Measurements from ENCODE around the gene RABAC1.
A peak's percentile ranks its signal among the peaks of the same experiment; 100 is the strongest.
"Not testable (repeated sequence)": the region's sequence is repeated elsewhere in the genome, so short reads cannot be mapped to it uniquely, and the experiment has no call there.

The RABAC1 gene

DNA sequence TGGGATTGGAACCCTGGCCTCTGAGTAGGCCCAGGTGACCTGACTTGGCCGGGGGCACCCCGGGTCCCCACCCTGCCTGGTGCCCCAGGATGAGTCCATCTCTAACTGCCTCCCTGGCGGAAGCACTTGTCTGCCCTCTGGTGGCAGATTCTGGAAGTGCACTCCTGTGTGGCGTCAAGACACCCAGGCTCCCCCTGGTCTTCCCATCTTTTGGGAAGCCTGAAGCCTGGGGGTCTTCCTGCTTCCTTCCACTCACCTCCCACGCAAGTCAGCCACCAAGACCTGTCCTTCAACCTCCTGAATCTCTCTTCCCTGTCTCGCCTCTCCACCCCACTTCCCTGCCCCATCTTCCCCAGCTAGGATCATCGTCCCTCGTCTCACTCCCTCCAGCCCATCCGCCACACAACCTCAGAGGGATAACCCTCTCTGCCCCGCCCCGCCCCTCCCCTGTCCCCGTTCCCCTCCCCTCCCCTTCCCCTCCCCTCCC lies 7.4 kb downstream of the RABAC1 start:
- peak; percentile 75 for DNase-seq

DNA sequence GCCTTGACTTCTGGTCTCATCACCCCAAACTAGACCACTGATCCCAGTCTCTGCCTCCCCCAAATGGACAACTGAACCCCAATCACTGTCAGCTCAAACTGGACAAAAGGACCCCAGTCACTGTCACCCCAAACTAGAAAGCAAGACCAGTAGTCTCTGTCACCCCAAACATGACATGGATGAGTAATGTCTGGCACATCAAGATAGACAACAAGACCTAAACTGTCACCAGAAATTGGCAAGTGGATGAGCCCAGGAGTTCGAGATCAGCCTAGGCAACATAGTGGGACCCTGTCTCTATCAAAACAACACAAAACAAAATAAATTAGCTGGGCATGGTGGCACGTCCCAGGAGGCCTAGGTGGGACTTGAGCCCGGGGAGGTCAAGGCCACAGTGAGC lies 12.0 kb downstream of the RABAC1 start:
- DNase-seq: no peak

DNA sequence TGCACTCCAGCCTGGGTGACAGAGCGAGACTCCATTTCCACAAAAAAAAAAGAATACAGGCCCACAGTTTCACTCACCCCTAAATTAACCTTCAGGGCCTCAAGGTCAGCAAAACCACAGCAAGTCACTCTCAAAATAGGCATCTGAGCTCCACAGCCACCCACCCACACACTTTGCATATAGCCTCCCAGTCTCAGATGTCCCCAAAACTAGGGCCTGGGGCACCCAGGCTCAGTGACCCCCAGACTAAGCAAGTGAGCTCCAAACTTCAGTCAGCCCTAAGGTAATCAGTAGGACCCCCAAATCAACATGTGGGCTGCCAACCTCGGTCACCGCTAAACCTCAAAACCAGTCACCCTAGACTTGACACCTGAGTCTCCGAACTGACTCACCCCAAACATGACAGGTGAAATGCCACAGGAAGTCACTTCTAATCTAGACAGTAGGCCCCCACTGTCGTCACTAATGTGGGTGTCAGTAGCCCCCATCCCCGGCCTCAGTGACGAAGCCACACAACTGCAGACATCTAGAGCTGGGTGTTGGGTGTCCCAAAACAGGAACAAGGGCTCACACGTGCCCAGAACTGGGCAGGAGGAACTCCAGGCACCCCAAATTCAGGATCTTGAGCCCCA lies 13.9 kb downstream of the RABAC1 start:
- DNase-seq: no peak

DNA sequence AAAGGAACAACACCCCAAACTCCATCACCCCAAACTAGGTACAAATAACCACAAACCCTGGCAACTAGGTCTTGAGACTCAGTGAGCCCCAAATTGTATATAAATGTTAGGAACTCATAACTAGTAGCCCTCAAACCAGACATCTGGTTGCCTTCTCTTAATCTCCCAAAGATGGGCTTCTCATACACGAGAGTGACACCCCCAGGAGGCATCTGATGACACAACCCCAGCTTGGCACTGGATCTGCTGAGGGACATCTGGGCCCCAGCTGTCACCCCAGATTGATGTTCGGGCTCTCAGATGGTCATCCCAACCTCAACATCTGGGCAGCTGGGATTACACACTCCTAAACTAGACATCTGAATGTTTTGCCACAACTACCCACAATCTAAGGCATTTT lies 14.8 kb downstream of the RABAC1 start:
- no peak for DNase-seq

DNA sequence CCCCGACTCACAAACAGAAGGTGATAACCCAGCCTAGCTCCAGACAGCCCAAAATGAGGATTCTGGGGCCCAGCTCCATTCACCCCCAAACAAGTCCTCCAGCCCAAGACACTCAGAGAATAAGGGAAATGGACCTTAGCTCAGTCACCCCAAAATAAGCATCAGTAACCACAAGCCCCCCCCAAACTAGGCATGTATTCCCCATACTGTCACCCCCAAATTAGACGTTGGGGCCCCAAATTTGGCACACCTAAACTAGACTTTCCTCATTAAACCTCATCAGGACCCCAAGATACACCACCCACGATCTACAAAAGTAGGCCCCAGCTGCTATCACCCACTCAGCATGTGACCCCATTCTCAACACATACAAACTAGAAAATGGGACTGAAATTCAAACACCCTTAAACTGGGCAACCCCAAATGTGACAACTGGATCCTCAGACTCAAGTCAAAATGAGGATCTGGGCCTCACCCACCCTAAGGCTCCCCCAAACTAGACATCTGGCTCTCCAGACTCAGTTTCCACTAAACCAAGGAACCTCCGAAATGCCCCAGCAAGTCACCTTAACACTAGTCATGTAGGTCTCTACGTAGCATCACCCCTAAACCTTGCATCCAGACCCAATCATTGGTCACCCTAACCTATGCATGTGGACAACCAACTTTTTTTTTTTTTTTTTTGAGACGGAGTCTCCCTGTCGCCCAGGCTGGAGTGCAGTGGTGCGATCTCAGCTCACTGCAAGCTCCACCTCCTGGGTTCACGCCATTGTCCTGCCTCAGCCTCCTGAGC lies 17.5 kb downstream of the RABAC1 start:
- DNase-seq: no peak

DNA sequence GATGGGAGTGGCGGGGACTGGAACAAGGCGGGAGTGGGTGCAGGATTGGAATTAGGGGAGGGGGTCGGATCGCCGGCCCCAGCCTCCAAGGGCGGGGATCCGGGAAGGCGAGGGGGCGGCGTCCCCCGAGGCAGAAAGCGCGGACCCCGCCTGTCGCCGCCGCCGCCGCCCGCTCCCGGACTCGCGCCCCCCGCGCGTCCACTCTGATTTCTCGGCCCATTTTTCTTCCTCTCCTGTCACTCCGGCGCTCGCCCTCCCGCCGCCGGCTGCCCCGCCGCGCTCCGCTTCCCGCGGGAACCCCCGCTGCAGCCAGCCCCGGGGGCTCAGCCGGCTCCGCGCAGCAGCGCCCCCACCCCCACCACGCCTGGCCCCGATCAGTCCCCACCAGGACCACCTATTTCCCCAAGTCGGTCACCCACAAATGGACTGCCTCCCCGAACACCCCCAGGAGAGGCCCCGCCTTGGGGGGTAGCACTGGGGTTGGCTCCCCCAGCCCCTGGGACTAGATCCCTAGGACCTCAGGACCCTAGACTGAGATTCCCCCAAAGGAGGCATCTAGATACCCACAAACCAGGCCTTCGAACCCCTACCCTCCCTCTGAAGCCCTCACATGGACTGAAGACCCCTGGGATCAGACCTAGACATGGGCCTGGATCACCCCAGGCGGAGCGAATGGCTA lies 18.3 kb downstream of the RABAC1 start:
- DNase-seq: peak; percentile 60

DNA sequence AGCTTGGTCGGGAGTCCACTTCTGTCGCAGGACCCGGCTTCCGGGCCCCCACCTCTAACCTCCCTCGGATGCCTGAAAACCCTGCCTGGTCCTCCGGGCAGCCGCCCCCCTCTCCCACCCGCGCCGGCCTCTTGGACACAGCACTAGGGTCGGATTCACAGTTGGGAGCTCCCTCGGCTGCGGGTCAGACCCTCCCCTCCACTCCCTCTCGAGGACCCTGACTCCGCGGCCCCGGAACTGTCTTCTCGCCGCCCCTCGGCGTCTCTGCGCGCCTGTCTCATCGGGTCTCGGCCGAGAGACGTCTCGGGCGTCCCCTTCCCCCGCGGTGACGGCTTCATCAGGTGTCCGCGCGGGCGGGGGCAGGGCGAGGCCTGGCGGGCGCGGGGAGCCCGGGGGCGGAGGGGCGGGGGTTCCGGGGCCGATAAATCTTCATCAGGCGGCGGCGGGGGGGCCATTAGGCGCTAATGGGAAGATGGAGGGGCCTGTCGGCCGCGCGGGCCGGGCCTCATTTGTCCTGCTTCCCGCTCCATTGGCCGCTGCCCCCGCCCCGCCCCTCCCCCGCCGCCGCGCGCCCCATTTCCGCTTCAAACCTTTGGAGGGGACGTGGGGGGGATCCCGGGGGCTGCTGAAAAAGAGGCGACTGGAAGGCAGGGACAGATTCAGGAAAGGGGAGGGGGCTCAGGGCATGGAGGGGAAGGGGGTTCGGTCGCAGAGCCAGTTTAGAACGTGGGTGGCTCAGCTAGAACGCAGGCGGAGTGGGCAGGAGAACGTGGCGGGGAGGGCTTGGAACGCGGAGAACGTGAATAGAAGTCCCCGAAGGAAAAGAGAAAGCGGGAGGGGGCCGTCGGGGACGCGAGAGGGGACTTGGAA lies 19.0 kb downstream of the RABAC1 start:
- peak; percentile 77 for DNase-seq

DNA sequence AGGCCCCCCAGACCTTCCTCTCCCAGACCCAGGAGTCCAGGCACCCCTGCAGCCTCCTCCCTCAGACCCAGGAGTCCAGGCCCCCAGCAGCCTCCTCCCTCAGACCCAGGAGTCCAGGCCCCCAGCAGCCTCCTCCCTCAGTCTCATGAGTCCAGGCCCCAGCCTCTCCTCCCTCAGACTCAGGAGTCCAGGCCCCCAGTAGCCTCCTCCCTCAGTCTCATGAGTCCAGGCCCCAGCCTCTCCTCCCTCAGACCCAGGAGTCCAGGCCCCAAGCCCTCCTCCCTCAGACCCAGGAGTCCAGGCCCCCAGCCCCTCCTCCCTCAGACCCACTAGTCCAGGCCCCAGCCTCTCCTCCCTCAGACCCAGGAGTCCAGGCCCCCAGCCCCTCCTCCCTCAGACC lies 19.9 kb downstream of the RABAC1 start:
- not testable (repeated sequence) for DNase-seq

DNA sequence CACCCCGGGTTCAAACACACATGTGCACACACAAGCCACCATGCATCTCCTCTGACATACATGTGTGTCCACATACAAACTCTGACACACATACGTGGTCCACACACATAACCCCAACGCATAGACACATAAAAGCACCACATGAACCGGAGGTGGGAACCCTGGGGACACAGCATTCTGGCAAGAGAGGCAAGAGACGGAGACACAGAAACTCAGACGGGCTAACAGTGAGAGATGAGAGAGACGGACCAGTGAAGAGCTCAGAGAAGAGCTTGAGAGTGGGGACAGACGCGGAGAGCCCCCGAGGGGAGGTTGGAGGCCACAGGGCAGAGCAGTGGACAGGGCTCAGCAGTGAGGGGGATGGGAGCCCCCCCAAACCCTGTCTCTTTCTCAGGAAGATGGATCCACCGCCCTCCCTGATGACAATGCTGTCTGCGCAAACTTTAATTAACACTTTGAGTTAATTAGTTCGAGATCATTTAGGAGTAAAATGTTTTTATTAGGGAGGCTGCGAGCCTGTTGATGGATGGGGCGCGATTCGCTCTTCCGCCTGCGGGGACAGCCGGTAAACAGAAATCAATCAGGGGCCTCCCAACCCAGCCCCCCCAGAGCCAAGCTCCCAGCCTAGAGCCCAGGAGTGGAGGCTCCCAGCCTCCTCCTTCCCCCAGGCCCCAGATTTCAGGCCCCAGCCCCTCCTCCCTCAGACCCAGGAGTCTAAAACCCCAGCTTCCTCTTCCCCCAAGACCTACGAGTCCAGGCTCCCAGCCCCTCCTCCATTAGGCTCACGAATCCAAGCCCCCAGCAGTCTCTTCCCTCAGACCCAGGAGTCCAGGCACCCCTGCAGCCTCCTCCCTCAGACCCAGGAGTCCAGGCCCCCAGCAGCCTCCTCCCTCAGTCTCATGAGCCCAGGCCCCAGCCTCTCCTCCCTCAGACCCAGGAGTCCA lies 21.3 kb downstream of the RABAC1 start:
- no peak for DNase-seq

DNA sequence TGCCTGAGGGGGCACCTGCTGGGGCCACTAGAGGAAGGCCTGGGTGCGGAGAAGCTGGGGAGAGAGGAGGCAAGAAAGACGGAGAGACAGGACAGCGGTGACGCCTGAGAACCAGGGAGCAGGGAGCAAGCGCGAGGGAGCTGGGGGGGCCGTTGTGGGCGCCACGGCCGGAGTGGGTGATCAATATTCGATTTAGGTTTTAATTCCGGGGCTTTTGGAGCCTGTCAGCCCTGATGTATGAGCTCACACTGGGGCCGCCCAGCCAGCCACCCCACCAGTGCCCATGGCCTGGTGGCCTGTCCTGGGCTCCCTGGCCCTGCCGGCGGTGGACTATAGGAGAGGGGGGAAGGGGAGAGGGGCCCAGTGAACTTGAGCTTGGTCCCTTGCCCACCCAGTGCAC lies 22.2 kb downstream of the RABAC1 start:
- no peak for DNase-seq

DNA sequence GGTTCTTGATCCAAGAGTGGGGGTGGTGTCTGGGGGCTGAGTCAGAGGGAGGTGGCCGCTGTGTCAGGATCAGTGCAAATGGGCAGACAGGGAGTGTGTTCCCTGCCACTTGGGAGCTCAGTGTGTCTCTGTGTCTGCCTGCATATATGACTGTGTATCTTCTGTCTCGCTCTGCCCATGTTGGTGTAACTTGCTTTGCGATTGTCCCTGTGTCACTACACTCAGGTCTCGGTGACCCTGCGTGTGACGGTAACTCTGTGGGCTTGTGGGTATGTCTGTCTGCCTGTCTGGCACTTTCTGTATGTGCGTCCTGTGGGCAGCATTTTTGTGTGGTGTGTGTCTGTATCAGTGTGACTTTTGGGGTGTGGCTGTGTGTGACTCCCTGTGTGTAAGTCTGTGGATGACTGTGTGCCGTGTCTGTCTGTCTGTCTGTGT lies 22.7 kb downstream of the RABAC1 start:
- DNase-seq: no peak

DNA sequence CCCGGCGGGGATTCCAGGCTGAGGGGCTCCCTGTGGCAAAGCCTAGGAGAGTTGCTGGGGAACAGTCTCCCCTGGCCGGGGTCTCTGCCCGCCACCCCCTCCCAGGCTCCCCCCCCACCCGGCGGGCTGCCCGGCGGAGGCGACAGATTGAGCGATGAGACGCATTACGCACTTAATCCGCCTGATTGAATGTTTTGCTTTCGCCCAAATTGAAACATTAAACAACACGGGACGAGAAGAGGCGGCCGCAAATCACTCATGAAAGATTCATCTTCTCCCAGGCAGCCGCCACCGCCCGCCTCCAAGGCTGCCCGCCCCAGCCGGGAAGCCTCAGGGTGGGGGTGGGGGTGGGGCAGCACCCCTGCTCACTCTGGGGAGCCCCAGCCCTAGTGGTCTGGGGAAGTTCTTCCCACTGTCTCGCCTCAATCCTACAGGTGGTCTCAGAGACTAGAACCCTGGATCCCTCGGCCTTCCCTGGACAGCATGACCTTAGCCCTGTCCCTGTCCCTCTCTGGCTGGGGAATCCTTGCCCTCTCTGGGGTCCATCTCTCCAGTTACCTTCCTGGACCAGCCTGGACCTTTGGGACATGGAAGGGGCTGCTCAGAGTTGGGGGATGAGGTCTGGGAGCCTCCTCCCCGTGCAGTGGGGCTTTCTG lies 23.2 kb downstream of the RABAC1 start:
- DNase-seq: no peak

DNA sequence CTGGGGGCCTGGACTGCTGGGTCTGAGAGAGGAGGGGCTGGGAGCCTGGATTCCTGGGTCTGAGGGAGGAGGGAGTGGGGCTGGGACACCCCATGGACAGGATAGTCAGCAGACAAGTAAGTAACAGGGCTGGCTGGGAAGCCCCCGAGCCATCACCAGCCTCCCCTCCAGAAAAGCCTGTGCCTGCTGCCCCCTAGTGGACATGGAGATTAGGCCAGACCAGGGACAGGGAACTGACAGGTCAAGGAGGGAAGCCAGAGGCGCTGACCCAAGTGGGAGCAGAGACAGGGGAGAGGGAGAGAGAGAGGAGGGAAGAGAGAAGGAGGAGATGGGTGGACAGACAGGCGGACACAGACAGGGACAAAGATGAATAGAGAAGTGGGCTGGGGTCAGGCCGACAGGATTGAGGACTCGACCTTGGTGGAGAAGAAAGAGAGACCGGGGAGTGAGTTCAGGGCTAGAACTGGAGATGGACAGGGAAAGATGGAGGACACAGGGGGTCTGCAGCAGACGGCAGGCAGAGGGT lies 24.2 kb downstream of the RABAC1 start:
- peak; percentile 59 for DNase-seq

DNA sequence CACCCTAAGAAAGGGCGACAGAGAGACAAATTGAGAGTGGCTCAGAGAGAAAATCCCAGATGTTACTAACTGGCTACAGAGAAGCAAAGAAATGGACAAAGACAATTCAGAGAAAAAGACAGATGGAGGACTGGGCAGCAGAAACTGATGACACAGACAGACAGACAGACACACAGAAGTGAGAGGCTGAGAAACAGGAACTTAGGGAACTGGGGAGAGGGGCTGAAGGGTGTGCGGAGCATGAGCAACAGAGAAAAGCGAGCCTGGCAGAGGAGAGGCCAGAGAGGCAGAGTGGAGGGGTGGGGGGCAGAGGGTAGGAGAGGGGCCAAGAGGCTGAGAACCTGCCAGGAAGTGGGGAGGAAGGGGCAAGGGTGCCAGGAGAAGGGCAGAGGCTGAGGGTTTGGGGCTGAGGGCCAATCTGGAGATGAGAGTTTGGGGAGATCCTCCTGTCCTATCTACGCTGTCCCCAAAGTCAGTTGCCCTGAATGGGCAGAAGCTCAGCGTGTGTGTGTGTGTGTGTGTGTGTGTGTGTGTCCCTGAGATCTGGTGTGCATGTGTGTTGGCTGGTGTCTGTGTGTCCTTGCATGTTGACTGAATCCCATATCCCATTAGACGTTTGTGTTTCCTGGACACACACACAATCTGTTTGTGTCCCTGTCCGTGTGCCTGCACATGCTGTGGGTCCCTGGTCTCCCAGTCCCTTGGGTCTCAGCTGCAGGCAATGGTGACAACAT lies 25.3 kb downstream of the RABAC1 start:
- DNase-seq: no peak

DNA sequence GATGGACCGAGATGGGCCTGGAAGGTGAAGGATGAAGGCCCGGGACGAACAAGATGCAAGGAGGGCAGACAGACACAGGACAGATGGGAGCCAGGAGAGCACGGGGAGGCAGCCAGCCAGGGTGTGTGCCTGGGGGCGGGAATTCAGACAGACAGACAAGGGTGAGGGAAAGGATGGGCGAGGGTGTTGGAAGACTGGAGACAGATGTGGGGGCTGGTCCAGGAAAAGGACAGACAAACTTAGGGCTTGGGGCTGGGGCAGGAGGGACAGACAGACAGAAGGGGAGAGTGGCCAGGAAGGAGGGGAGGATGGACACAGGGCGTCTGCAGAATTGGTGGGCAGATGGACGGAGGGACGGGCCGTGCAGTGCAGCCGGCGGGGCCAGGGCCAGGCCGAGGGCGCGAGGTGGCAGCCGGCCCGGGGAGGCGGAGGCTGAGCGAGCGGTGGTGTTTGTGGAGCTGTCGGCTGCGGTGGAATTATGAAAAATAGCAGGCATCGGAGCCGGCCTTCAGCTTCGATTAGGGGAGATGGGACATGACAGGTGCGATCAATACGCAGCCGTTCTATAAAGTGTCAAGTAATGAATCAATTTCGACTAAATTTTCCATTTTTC lies 26.3 kb downstream of the RABAC1 start:
- no peak for DNase-seq

DNA sequence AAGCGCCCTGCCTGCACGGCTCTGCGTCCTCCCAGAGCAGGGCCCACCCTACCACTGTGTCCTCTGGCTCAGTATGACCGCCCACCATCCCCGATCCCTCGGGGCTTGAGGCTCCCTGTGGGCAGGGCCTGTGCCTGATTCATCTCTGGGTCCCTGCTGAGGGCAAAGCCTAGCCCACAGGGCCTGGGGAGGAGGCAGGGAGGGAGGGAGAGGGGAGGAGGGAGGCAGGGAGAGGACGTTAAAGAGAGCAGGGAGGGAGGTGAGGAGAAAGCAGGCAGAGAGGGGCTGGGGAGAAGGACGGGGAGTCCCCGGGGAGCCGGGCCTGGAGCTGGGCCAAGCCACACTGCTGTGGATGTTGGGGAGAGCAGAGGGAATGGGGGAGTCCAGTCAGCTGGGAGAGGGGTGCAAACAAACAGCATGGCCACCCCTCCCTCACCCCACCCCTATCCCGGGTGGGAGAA lies 26.8 kb downstream of the RABAC1 start:
- no peak for DNase-seq

DNA sequence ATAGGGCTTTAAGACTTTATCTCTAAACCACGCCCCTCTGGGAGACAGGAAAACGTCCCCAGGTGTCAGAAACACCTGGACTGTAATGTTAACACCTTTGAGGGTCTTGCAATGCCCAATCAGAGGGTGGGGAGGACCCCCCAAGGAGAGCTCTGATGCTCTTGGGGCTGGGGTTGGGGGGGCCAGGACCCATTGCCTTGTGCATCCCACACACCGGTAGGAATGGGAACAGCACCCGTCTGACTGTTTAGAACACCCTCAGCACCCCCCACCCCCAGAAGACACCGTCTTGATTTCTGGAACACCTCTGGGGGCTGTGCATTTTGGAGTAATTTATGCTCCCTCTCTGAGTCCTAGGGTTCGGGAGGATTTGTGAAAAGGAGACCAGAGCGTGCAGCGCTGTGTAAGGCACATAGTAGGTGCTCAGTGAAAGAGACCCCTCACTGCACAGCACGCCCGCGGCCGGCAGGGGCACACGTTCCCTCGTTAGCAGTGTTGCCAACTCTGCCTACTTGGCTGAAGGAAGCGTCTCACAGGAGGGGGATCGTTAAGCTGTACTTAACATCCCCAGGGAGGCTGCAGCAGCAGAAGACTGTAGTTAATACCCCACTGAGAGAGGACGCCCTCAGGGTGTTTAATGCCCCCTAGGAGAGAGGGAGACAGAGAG lies 28.1 kb downstream of the RABAC1 start:
- no peak for DNase-seq

DNA sequence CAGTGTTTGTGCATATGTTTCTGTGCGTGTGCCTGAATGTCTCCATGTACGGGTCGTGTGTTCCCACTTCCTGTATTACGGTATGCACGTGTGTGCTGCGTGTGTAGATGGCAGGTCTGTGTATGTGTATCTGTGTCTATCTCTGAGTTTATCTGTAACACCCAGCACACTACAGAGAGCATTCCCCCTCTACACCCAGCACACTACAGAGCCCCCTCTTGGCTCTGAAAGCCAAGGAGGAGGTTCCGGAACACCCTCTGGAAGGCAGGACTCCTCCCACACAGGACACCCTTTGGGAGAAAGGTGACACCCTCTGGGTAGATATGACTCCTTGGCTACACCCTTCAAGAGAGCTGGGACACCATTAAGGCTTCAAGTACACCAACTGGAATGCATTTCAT lies 28.8 kb downstream of the RABAC1 start:
- DNase-seq: no peak
